GM12878 (cell line): ENCODE data around the gene MESP2. TPM values are rescaled to one million over a fixed set of nuclear protein-coding genes. Genes with fewer than 3 reads are reported as not detected.

Experiments used
- ATAC-seq: fragments of 200-7000 bp; cut with Tn5 transposase; 3 replicates; pipeline ENCODE4 v1.9.1; 2020; ENCODE audit warnings: mild to moderate bottlenecking, moderate library complexity
- BruUV-seq: library from RNA; stranded (reverse); fragments of 400-500 nt; replicated peaks from 2 replicates; lab custom pipeline; 2021; lab: Mats Ljungman, UMichigan
- CTCF ChIA-PET: fragments of 300-600 bp; sonication (Branson Sonifier 250); formaldehyde crosslinking; extraction: SDS; loops from one replicate; lab custom pipeline; 2021; ENCODE audit warnings: inconsistent platforms; lab: Yijun Ruan, JAX
- POLR2A ChIA-PET: fragments of 350-600 bp; formaldehyde crosslinking; extraction: SDS; loops from one replicate; lab custom pipeline; 2021; ENCODE audit warnings: inconsistent platforms; lab: Charles Lee
- RAD21 ChIA-PET: fragments of 300-600 bp; sonication (Branson Sonifier 250); formaldehyde crosslinking; loops from one replicate; lab custom pipeline; 2023; ENCODE audit warnings: antibody characterized with exemption; ENCODE audit not compliant: unreplicated experiment; lab: Charles Lee
- SMC1A ChIA-PET: fragments of 300-600 bp; sonication (Branson Sonifier 250); formaldehyde crosslinking; loops from one replicate; lab custom pipeline; 2023; ENCODE audit not compliant: unreplicated experiment, uncharacterized antibody; lab: Charles Lee
- DNase-seq: peaks from one replicate; pipeline ENCODE4 v3.0.0-alpha.2; 2011; ENCODE audit warnings: low read depth, low spot score
- FAIRE-seq: peaks from 3 replicates; lab custom pipeline; 2011; peaks lifted over from hg19 to GRCh38; lab: Jason Lieb, UNC
- H2AFZ ChIP-seq: 2 replicates; pipeline ENCODE4 v1.6.0; 2011; ENCODE audit warnings: low read depth, low read length, control low read depth; ENCODE audit not compliant: control insufficient read depth
- H3K27ac ChIP-seq: 2 replicates; pipeline ENCODE4 v1.5.1; 2011; ENCODE audit warnings: control low read depth; ENCODE audit not compliant: control insufficient read depth, insufficient read depth
- H3K27me3 ChIP-seq, 2 experiments: replicated peaks in 1 of 2; 2 replicates each; pipeline versions ENCODE4 v1.6.0 to v1.6.1; 2011; ENCODE audit warnings: low read length in 1 of 2; ENCODE audit not compliant: control insufficient read depth in 2 of 2, insufficient read depth in 2 of 2
- H3K36me3 ChIP-seq, 2 experiments: 2 replicates each; pipeline ENCODE4 v1.5.1; 2011; ENCODE audit warnings: low read length in 1 of 2; ENCODE audit not compliant: control insufficient read depth in 2 of 2, insufficient read depth in 2 of 2
- H3K4me1 ChIP-seq: 2 replicates; pipeline ENCODE4 v1.6.1; 2011; ENCODE audit warnings: mild to moderate bottlenecking, low read length, moderate library complexity, mixed read lengths; ENCODE audit not compliant: control insufficient read depth, insufficient read depth
- H3K4me2 ChIP-seq: 2 replicates; pipeline ENCODE4 v1.6.0; 2011; ENCODE audit warnings: control low read depth; ENCODE audit not compliant: control insufficient read depth, insufficient read depth
- H3K4me3 ChIP-seq: fragments of 200-600 bp; sonication (generic); 2 replicates; pipeline ENCODE4 v1.5.1; 2016
- H3K79me2 ChIP-seq: 2 replicates; pipeline ENCODE4 v1.6.0; 2011; ENCODE audit warnings: low read length; ENCODE audit not compliant: control insufficient read depth, insufficient read depth
- H3K9ac ChIP-seq: 2 replicates; pipeline ENCODE4 v1.8.0; 2011; ENCODE audit warnings: low read length, control low read depth, mixed read lengths; ENCODE audit not compliant: control insufficient read depth, insufficient read depth
- H3K9me3 ChIP-seq: replicated peaks from 3 replicates; pipeline ENCODE4 v1.5.1; 2011; ENCODE audit warnings: mild to moderate bottlenecking, low read length; ENCODE audit not compliant: control insufficient read depth, insufficient read depth
- H4K20me1 ChIP-seq: 2 replicates; pipeline ENCODE4 v1.6.0; 2011; ENCODE audit not compliant: control insufficient read depth, insufficient read depth
- ATF7 ChIP-seq: fragments of 450-650 bp; IDR thresholded peaks from 2 replicates; pipeline ENCODE4 v1.6.1; 2016; ENCODE audit warnings: low read depth, mild to moderate bottlenecking
- BACH1 ChIP-seq: fragments of 450-650 bp; IDR thresholded peaks from 2 replicates; pipeline ENCODE4 v1.6.1; 2017; ENCODE audit warnings: mild to moderate bottlenecking, borderline replicate concordance
- BMI1 ChIP-seq: fragments of 450-650 bp; IDR thresholded peaks from 2 replicates; pipeline ENCODE4 v1.6.1; 2016; ENCODE audit warnings: mild to moderate bottlenecking, moderate library complexity, borderline replicate concordance
- CHD2 ChIP-seq: IDR thresholded peaks from 2 replicates; pipeline ENCODE4 v1.6.1; 2011; ENCODE audit warnings: low read depth, low read length, improper control_type of control experiment, borderline replicate concordance
- DPF2 ChIP-seq: fragments of 450-650 bp; IDR thresholded peaks from 2 replicates; pipeline ENCODE4 v1.6.1; 2017; ENCODE audit warnings: mild to moderate bottlenecking
- EED ChIP-seq: sonication (generic); IDR thresholded peaks from 2 replicates; pipeline ENCODE4 v1.6.1; 2016; ENCODE audit warnings: antibody characterized with exemption, low read depth
- ETV6 ChIP-seq, 2 experiments: fragments of 450-650 bp in 1 of 2; IDR thresholded peaks in 1 of 2; conservative IDR thresholded peaks in 1 of 2; 2 replicates each; pipeline ENCODE4 v1.6.1; 2014; ENCODE audit warnings: antibody characterized with exemption in 1 of 2, borderline replicate concordance in 1 of 2, low read depth in 1 of 2, mild to moderate bottlenecking in 1 of 2, moderate library complexity in 1 of 2
- HDGF ChIP-seq: fragments of 450-650 bp; IDR thresholded peaks from 2 replicates; pipeline ENCODE4 v1.6.1; 2016; ENCODE audit warnings: antibody characterized with exemption
- MTA2 ChIP-seq: fragments of 450-650 bp; IDR thresholded peaks from 2 replicates; pipeline ENCODE4 v1.6.1; 2016; ENCODE audit warnings: low read depth, mild to moderate bottlenecking, moderate library complexity
- NFXL1 ChIP-seq: fragments of 450-650 bp; IDR thresholded peaks from 2 replicates; pipeline ENCODE4 v1.6.1; 2017; ENCODE audit warnings: antibody characterized with exemption, mild to moderate bottlenecking, borderline replicate concordance
- NRF1 ChIP-seq: conservative IDR thresholded peaks from 2 replicates; pipeline ENCODE4 v1.6.1; 2011; ENCODE audit warnings: mild to moderate bottlenecking, low read depth, low read length, improper control_type of control experiment
- RAD51 ChIP-seq: fragments of 450-650 bp; IDR thresholded peaks from 2 replicates; pipeline ENCODE4 v1.6.1; 2016; ENCODE audit warnings: moderate library complexity, mild to moderate bottlenecking, inconsistent platforms
- RB1 ChIP-seq: fragments of 450-650 bp; formaldehyde crosslinking; IDR thresholded peaks from 2 replicates; pipeline ENCODE4 v1.6.1; 2017; ENCODE audit warnings: mild to moderate bottlenecking, borderline replicate concordance
- TARDBP ChIP-seq: IDR thresholded peaks from 2 replicates; pipeline ENCODE4 v1.6.1; 2016; ENCODE audit warnings: borderline replicate concordance
- ZNF217 ChIP-seq: fragments of 450-650 bp; IDR thresholded peaks from 2 replicates; pipeline ENCODE4 v1.6.1; 2017; ENCODE audit warnings: antibody characterized with exemption, mild to moderate bottlenecking
- ZNF24 ChIP-seq: fragments of 450-650 bp; IDR thresholded peaks from 2 replicates; pipeline ENCODE4 v1.6.1; 2017; ENCODE audit warnings: antibody characterized with exemption, mild to moderate bottlenecking
- WGBS: methylation state at CpG from one replicate; pipeline ENCODE4 v1.1.6; 2016; ENCODE audit warnings: low lambda C conversion rate; ENCODE audit not compliant: insufficient replicate concordance, insufficient coverage; ENCODE audit errors: missing lambda C conversion rate; 5-methylcytosine and 5-hydroxymethylcytosine counted together
- in situ Hi-C: fragments of 300-500 bp; cut with MboI; formaldehyde crosslinking; loops from 9 replicates; pipeline ENCODE4 v1.14.3; 2018; ENCODE audit warnings: mixed read lengths
- intact Hi-C: fragments of 100-400 bp; cut with micrococcal nuclease; formaldehyde crosslinking; loops from one replicate; pipeline ENCODE4 v1.14.2; 2022; ENCODE audit not compliant: unreplicated experiment
- polyA plus RNA-seq, 11 experiments: library from polyadenylated mRNA; depleted of rRNA in 4 of 11; unstranded in 6 of 11; stranded (reverse) in 5 of 11; fragments of >200 nt; fragmentation: Nextera tagmentation in 4 of 11; fragmentation: Illumina TruSeq in 1 of 11; extraction: Ambion mirVana in 4 of 11; extraction: Trizol in 1 of 11; gene quantifications; 1 replicate in 1 of 11; 2 replicates in 10 of 11; pipeline versions ENCODE4 v1.2.1 to v1.2.3, GENCODE V29; 2011 to 2016; ENCODE audit warnings: inconsistent platforms in 2 of 11, missing spikeins in 2 of 11, low read depth in 1 of 11
- total RNA-seq, 4 experiments: library from RNA; depleted of rRNA in 3 of 4; stranded (reverse); fragments of >200 nt in 3 of 4; fragmentation: Illumina TruSeq in 1 of 4; extraction: Trizol in 1 of 4; gene quantifications; 2 replicates each; pipeline versions ENCODE4 v1.2.1 to v1.2.3, GENCODE V29; 2013 to 2021
- TF ChIP-seq, protein P1 (sequence below): fragments of 450-650 bp; IDR thresholded peaks from 2 replicates; pipeline ENCODE4 v1.6.1; 2017; ENCODE audit warnings: low read depth, mild to moderate bottlenecking, moderate library complexity

The MESP2 gene
- total and polyA plus RNA-seq, 10 of the 15 experiments (the other 5 are each of a cell fraction or from before 2014, with no cell fraction given) = 0.04 TPM; not detected in 9

DNA sequence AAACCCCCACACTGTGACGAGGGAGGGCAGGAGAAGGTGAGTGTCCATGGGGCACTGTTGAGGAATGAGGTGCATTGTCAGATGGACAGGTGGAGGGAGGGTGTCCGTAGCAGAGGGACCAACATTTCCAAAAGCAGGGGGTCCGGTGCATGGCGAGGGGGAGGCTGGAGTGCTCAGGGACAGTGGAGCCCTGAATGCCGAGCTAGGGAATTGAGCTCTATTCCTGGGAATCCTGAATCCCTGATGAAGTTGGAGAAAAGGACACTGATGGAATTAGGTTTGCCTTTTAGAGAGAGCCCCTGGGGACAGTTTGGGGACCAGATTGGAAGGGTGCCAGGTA, 46.4 kb downstream of the MESP2 start:
- POLR2A ChIA-PET = no interaction called here
- no peak for FAIRE-seq
- peak overlapping the region; percentile 44; the same call in 1 of the 2 replicates for H3K4me2 ChIP-seq
- no peak for TF ChIP-seq NRF1
- no peak for TF ChIP-seq BMI1
- TF ChIP-seq HDGF = no peak
- TF ChIP-seq CHD2 = no peak
- no peak for TF ChIP-seq BACH1
- TF ChIP-seq TARDBP = no peak
- TF ChIP-seq EED = no peak
- no peak for TF ChIP-seq ZNF217
- no peak for TF ChIP-seq MTA2
- no peak for TF ChIP-seq ETV6 (conservative IDR thresholded peaks at IDR 0.05 in 1 of 2, IDR thresholded peaks at IDR 0.05 in 1 of 2; ENCODE audit: borderline replicate concordance in 1 of 2, low read depth in 1 of 2)
- TF ChIP-seq RAD51 = no peak
- no peak for TF ChIP-seq DPF2
- TF ChIP-seq, protein P1, sequence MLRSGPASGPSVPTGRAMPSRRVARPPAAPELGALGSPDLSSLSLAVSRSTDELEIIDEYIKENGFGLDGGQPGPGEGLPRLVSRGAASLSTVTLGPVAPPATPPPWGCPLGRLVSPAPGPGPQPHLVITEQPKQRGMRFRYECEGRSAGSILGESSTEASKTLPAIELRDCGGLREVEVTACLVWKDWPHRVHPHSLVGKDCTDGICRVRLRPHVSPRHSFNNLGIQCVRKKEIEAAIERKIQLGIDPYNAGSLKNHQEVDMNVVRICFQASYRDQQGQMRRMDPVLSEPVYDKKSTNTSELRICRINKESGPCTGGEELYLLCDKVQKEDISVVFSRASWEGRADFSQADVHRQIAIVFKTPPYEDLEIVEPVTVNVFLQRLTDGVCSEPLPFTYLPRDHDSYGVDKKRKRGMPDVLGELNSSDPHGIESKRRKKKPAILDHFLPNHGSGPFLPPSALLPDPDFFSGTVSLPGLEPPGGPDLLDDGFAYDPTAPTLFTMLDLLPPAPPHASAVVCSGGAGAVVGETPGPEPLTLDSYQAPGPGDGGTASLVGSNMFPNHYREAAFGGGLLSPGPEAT = no peak
- TF ChIP-seq ATF7 = no peak
- no peak for TF ChIP-seq ZNF24
- no peak for TF ChIP-seq RB1
- TF ChIP-seq NFXL1 = no peak
- TF ChIP-seq, all 136 proteins: peak for 0
- Histone ChIP-seq H3K9ac (no peak overlapping the region), H2AFZ (no peak overlapping the region), H3K27me3 (no peaks in the 10 kb centered on the region), H3K79me2 (no peaks in the 10 kb centered on the region), H3K36me3 (no peaks in the 10 kb centered on the region), H3K4me3 (no peak overlapping the region), H3K4me1 (peaks cover 6% of the 10 kb centered on the region), H3K27ac (no peak overlapping the region), H4K20me1 (no peaks in the 10 kb centered on the region), H3K9me3 (no peaks in the 10 kb centered on the region)
- DNase-seq (no peak), ATAC-seq (no peak)
- RAD21 ChIA-PET = interaction anchor here (1.0 to 1.1 kb wide), 2 partner anchors 52 to 62 kb away, joined by 3 to 4 read pairs; no protein-coding TSS in a partner anchor
- SMC1A ChIA-PET = interaction anchor here (0.6 kb wide), 2 partner anchors 408 to 693 kb away, joined by 3 read pairs; no protein-coding TSS in a partner anchor
- 66% methylated on average over 5 of the region's 5 CpGs for WGBS
- CTCF ChIA-PET = interaction anchor here (1.1 kb wide), 1 partner anchor 41 kb away, joined by 3 read pairs; no protein-coding TSS in a partner anchor
- BruUV-seq = no TSS peak
- intact Hi-C loops = loop anchor here (10.0 kb wide), 1 partner anchor 68 kb away; the partner anchor contains the start of gene MESP1
- in situ Hi-C loops = no loop called here
